HG02885 (cell line): Measurements from ENCODE around the gene POLR1A.
"Not testable (repeated sequence)": the region's sequence is repeated elsewhere in the genome, so short reads cannot be mapped to it uniquely, and the experiment has no call there.

Source experiments
- ATAC-seq: cut with Tn5 transposase; IDR thresholded peaks from one replicate; pipeline ENCODE4 v1.9.1; 2021; ENCODE audit warnings: mild to moderate bottlenecking; ENCODE audit not compliant: unreplicated experiment, poor library complexity

POLR1A gene

DNA sequence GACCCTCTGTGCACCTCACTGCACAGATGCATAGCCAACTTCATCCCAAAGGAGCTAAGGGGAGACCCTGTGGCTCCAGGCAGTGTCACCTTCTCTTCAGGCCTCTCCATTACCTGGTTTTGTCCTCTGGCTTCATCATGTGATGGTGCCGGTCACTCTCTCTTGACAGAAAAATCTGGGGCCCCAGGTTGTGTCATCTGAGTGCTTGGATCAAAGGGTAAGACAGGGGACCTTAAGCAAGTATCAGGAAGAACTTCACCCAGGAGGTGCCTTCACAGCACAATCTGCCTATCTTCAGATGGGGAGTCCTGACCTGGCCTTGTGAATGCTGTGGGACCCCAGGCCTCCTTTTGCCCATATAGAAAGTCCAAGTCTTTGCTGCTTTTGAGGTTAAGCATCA lies 104.4 kb downstream of the POLR1A start:
- ATAC-seq = no peak

DNA sequence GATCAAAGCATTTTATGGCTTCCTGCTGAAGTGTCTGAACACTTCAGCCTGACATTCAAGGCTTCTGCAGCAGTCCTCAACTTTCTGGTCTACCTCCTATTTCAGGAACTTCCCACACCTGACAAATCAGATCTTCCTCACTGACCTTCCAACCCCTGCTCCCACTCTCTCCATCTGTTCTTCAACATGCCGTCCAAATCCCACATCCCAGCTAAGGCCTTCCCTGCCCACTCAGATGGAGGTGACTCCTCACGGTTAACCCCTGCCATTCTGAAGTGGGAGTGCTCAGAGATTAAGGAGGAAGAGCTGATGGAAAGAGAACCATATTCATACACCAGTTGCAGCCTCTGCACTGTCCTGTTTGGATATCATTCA lies 104.8 kb downstream of the POLR1A start:
- ATAC-seq = no peak

DNA sequence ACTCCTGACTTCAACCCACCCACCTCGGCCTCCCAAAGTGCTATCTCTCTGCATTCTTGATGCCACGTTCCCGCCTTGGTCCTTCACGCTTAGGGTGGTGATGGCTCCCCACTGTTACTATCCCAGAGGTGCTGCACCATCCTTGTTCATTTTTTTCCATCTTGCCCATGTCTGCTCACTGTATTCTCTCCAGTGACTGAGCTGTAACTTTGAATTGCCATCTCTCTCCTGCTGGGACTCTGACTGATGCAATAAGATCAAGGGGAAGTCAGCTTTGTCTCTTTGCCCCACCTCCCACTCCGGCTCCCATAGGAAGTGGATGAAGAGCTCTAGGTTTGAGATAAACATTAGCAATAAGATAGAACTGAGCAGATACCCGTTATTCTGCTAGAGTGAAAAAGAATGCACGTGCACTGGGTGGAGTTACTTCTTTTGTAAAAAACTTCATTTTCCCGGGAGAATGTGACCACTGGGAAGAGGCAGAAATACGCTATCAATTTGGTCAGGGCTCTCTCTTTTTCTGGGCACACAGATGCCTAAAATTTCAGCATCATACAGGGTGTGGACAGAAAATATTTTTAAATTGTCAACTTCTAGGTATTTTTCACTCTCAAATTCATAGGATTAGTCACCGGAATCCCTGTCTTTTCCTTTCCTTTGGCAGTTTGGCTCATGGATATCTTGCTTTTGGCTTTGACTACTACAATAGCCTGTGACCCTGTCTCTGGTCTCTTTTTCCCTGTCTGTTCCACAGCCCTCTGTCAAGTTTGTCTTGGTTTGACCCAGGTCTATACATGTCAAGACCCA lies 105.4 kb downstream of the POLR1A start:
- no peak for ATAC-seq

DNA sequence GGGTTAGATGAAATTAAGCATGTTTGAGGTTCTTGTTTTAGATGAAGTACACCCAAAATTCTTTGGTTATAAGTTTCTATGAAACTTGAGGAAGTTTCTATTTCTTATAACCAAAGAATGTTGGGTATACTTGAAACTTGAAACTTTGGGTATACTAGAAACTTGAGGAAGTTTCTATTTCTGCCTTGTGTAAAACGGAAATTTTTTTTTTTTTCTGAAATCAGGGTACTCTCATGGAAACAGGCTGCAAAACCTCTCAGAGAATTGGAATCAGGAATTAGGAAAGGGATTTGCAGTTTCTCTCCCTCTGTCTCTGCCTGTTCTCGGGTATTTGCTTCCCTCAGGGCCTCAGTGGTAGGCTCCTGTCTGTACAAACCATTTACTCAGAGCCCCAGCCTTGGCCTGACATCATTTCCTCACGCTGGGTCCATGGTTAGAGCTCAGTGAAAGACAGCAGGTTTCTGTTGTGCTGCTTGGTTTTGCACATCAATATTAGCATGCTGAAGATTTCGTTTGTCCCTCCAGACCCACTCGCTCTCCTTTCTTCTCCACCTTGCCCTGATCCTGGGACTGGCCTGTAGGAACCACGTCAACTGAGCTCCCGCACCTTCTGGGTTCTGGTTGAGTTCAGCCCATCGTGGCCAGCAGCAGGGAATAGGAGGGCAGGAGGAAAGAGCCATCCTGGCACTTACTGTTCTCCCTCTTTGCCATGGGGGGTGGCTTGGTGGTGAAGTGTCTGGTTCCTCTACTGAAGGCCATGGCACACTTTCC lies 106.4 kb downstream of the POLR1A start:
- ATAC-seq = peak; percentile 94

DNA sequence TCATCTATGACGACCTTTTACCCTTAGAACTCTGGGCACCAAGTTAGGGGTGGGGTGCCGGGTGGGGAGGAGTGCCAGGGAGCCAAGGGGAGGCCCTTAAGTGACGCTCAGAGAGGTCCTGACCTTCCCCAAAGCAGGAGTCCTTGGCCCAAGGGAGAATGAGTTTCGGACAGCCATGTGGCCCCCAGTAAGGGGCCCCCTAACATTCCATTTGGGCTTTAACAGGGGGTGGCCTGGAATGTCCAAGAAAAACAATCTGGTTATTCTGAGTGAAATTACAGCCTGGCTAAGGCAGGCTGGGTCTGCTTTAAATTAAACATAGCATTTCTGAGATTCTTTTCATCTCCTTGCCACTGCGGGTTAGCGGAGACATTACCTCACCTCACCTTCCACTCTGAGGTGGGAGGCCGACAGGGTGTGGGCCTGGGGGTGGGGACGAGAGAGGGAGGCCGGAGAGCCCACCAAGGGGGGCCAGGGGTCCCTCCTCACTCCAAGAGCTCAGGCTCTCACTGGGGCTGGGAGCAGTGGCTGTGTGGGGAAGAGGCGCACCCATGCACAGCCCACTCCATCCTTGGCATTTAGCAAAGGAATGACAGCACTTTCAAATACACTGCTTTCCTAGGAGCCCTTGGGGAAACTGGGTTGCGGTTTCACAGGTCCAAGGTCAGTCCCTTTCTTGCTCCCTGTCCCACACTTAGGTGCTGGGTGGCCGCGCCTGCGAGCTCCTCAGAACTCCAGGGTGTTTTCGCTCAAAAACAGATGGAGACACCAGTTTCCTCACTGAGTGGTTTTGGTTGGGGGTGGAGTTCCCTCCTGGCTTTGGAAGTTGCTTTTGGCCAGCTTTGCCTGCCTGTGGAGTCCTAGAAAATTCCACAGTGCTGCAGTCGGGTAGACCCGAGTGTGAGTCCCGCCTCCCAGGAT lies 107.4 kb downstream of the POLR1A start:
- no peak for ATAC-seq

DNA sequence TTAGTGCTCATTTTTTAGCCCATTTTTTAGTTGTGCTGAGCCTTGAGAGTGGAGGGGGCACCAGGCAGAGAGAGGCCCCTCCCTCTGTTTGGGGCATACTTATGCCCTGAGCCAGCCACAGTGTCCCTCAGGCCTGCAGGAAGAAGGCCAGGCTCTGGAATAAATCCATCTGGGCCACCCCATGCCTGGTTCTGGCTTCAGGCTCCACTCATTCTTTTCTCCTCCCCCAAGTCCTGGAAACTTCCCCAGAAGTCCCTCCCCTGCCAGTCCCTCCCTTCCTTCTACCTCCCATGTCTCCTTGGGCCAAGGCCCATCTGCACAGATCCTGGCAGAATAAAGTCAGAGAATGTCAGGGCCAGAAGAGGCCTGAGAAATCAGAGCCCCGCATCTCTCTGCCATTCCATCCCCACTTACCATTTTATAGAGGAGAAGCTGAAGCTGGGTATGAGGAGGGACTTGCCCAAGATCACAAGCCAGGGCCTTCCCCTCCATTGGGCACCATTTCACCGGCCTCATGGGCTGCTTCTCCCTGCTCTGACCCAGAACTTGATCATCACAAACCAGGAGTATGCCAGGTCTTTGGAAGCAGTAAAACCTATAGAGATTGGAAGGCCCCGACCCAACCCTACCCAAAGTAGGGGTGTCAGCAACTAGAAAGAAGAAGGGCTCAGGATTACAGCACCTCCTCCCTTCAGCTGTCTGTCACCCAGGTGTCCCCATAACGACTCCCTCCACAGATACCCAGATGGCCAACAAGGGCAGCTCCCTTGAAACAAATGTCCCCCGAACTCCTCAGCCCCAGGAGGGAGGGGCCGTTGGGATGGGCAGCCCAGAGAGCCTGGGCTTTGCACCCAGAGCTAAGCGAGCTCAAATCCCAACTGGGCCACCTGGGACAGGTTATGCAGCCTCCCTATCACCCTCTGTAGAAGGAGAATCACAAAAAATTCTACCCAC lies 108.4 kb downstream of the POLR1A start:
- ATAC-seq = no peak

DNA sequence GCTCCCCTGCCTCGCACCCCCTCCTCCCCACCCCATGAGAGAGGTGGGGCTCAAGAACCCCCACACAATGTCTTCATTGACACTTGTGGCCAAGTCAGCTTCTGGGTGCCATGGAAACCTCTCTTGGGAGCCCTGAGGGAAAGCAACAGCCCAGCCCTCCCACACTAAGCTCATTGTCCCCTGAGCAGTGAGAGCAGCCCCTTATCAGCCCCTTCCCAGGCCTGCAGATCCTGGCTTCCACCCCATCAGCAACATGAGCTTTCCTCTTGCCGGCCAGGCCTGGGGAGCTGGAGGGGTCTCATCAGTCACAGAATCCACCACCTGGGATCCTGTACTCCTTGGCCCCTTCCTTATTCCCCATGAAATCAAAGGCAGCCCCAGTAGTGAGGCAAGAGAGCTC lies 109.1 kb downstream of the POLR1A start:
- no peak for ATAC-seq

DNA sequence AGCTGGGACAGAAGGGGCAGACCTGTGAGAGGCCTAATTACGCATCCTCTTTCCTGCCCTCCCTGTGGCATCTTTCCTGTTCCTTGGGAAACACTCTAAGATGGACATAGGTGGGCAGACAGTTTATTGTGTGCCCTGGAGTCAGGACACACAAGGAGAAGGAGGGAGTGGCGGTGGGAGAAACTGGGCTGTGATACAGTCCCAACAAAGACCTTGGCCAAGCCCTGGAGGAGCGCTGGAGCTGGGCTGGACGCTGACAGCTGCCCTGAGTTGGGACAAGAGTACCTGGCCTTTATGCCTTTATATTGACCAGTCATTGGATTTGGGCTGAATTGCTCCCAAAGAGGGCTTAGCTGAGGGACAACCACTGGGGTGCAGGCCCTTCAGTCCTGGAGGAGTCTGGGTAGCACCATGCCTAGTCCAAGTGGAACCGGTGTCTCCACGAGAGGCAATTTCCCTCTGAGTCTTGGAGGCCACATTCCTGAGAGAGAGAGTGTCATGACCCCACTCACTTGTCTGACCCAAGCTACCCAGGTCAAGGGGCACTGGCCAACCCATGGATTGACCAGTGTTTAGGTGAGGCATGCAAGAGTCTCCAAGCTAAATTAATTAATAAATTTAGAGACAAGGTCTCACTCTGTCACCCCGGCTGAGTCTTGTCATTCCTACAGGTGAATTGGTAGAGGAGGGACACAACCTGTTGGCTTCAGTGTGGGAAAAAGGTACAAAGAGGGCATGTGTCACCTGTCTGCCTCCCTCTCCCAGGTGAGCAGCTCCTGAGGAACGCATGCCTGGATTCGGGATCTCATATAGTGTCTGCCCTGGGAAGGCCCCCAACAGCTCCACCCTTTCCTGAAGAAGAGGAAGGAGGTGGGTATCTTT lies 109.8 kb downstream of the POLR1A start:
- no peak for ATAC-seq

DNA sequence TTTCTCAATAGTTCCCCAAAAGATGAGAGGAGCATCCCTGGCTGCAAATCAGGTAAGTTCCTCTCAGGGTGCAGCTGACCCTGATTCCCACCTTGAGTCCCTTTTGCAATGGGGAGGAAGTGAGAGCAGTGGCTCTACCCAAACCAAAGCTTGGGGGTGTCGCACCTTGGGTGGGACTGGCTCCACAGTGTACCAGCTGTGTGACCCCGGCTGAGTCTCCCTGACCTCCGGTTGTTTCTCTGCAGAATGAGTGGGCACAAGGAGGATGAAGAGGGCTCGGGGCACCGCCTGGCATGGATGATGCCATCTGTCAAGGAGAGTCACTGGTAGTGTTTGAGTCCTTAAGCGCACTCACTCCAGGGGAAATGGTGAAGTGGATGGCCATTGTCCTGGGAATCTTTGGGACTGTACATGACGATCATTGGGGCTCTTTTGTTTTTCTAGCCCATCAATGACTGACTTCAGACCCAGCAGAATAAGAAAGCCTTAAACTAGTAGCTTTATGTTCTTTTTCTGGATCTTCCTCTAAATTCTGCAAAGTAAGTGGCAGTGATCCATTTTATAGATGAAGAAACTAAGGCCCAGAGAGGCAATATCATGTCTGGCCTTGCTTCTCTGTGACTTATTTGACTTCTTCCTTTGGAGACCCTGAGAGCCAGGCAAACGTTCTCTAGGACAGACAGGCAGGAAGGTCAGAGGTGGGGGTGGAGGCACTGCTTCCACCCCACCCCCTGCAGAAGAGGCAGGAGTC lies 110.6 kb downstream of the POLR1A start:
- ATAC-seq = no peak

DNA sequence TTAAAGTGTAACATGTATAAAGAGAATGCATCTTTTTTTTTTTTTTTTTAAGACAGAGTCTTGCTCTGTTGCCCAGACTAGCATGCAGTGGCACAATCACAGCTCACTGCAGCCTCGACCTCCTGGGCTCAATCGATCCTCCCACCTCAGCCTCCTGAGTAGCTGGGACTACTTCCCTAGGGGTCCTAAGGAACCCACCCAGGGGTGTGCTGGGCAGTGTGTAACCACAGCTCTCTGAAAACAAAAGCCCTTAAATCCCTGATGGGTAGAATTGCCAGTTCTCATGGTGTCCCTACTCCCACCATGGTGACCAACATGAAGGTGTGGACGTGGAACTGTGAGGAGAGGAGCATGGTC lies 111.3 kb downstream of the POLR1A start:
- ATAC-seq = peak; percentile 10

DNA sequence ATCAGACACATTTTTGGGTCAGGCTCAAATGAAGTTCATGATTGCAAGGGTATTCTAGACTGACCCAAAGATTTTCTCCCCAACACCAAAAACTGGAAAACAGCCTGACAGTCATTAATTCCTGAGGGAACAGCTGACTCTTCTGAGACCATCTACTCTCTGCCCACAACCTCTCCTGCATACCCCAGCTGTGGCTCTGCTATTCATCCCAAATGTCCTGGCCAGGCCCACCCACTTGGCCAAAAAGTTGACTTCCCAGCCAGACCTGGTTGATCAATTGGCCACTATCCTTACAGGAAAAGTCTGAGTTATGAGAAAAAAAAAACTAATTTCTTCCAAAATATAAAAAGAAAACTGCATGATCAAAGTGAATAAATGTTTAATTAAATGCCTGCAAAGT lies 113.1 kb downstream of the POLR1A start:
- no peak for ATAC-seq

DNA sequence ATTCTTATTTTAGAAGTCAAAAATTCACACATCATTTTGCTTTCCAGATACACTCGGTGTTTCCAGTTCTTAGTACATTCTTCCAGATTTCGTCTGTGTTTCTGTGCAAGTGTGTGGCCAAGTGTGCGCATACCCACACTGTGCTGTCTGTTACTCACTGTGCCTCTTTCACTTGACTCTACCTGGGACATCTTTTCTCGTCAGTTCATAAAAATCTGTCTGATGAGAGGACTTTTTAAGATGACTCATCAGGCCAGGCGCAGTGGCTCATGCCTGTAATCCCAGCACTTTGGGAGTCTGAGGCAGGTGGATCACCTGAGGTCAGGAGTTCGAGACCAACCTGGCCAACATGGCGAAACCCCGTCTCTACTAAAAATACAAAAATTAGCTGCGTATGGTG lies 113.6 kb downstream of the POLR1A start:
- ATAC-seq = not testable (repeated sequence)

DNA sequence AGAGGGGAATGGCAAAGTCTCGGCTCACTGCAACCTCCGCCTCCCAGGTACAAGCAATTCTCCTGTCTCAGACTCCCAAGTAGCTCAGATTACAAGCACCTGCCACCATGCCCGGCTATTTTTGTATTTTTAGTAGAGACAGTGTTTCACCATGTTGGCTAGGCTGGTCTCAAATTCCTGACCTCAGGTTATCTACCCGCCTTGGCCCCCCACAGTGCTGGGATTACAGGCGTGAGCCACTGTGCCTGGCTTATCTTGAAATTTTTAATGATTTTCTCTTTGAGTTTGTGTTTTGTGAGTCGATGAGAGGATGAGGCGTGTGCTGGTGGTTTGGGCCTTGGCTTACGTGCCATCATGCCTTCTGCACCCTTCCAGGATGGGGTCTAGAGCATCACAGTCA lies 115.6 kb downstream of the POLR1A start:
- no peak for ATAC-seq

DNA sequence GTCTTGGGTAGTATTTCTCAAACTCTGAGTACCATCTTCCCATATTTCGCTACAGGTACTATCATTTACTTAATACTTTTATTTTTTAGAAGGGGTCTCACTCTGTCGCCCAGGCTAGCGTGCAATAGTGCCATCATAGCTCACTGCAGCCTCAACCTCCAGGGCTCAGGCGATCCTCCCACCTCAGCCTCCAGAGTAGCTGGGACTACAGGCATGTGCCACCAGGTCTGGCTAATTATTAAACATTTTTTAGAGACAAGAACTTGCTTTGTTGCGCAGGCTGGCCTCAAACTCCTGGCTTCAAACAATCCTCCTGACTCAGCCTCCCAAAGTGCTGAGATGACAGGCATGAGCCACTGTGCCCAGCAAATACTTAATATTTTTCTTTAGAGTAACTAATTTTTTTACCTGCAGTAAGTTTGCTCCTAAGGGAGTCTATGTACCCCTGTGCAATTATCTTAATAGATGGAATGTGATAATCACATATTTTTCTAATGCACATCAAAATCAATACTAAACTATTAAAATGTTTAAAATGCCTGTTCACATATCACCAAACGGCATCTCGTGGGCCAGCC lies 116.3 kb downstream of the POLR1A start:
- no peak for ATAC-seq

DNA sequence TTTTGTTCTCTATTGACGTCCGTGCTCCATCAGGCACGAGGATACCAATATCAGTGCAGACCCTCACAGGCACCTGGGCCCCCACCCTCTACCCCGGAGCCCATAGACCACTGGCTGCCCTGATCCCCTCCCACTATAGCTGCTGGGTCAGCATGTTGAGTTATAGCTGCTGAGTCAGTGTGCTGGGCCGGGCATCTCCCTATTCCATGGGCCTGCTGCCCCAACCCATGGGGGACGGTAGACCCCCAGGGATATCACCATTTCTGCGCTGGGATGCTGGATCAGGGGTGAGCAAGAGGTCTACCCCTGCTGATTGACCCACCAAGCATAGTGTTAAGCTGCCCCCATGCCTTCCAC lies 116.8 kb downstream of the POLR1A start:
- no peak for ATAC-seq

DNA sequence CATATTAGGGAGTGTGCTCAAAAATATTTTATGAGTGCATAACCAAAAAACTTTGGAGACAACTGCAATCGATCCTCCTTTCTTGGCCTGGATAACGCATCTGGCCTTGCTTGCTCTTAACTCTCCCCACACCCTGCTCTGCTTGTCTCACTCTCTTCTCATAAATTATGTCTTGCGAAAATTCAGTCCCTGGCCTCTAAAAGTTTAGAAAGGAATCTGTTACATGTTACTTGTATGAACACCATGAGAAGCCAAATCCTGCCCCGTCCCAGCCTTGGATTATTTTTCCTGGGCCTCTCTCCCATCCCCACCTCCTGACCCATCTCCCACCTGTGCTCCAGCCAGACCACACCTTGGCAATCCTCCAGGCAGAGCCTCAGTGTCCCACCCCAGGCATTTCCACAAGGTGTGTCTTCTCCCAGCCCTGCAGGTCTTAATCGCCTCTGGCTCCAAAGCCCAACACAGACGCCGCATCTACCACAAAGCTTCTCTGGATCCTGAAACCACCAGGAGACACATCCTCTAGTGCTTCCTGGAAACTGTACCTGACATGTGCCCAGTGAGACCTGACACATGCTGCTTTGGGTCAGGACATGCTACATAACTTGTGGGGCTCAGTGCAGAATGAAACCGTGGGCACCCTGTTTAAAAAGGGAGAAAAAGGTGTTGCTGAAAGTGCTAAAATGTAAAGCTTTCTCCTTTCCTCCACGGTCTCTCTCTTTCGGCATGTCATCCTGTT lies 117.3 kb downstream of the POLR1A start:
- no peak for ATAC-seq
